ENCODE data around the gene C18orf54. TPM values are rescaled to one million over a fixed set of nuclear protein-coding genes. Genes with fewer than 3 reads are reported as not detected.

The C18orf54 gene
- total and polyA plus RNA-seq, 9 of the 15 experiments (the other 6 are each of a cell fraction or from before 2014, with no cell fraction given), result 3.0 to 8.7 (median 4.3) TPM

GRCh38 chr18:54388203-54389142 lies 30.8 kb downstream of the C18orf54 start (continued):
- TF ChIP-seq BMI1 (IDR thresholded peaks at IDR 0.05; ENCODE audit: low read length), result no peak
- 0 out of 2 replicates have a peak, but pooled peaks have one; percentile 15 for TF ChIP-seq KLF16 (IDR thresholded peaks at IDR 0.05)
- TF ChIP-seq CHD7 (IDR thresholded peaks at IDR 0.05; ENCODE audit: low read depth, low read length), result no peak
- no peak for TF ChIP-seq RAD51 (IDR thresholded peaks at IDR 0.05; ENCODE audit: borderline replicate concordance, low read depth)
- TF ChIP-seq MED1 (CRISPR knock-in tag; IDR thresholded peaks at IDR 0.05; ENCODE audit: borderline replicate concordance), result no peak
- no peak for TF ChIP-seq ESRRA (IDR thresholded peaks at IDR 0.05; ENCODE audit: borderline replicate concordance, low read depth)
- TF ChIP-seq PHF20 (IDR thresholded peaks at IDR 0.05; ENCODE audit: partially characterized antibody), result no peak
- TF ChIP-seq ZKSCAN8 (CRISPR knock-in tag; IDR thresholded peaks at IDR 0.05), result no peak; the same call in 1 of the 2 replicates
- TF ChIP-seq NFRKB (IDR thresholded peaks at IDR 0.05; ENCODE audit: low read depth), result peak; percentile 62; the same call in 1 of the 2 replicates
- TF ChIP-seq ETS2 (tag; IDR thresholded peaks at IDR 0.05; ENCODE audit: borderline replicate concordance, poor library complexity, severe bottlenecking), result no peak
- 0 out of 2 replicates have a peak, but pooled peaks have one; percentile 37 for TF ChIP-seq TRIM28 (IDR thresholded peaks at IDR 0.05)
- TF ChIP-seq ETV1 (tag; conservative IDR thresholded peaks at IDR 0.05; ENCODE audit: low read depth), result peak; percentile 78
- TF ChIP-seq CBFA2T2 (conservative IDR thresholded peaks at IDR 0.05), result no peak; the same call in 1 of the 2 replicates
- TF ChIP-seq VEZF1 (CRISPR knock-in tag; IDR thresholded peaks at IDR 0.05), result 0 out of 2 replicates have a peak, but pooled peaks have one; percentile 7
- TF ChIP-seq ATF7 (IDR thresholded peaks at IDR 0.05), result 0 out of 2 replicates have a peak, but pooled peaks have one; percentile 41
- TF ChIP-seq TRIM24 (IDR thresholded peaks at IDR 0.05), result peak; percentile 55 to 75

Data from K562 (cell line).